ENCODE results near the gene PLA2G2D. TPM values are rescaled to one million over a fixed set of nuclear protein-coding genes. Genes with fewer than 3 reads are reported as not detected.

The PLA2G2D gene
- total RNA-seq, 2 donors from 2014 or later = not detected

GRCh38 chr1:20105856-20106255 lies 13.5 kb downstream of the PLA2G2D start:
- no peak overlapping the region for H3K4me3 ChIP-seq
- intact Hi-C loops (cut with DNase I) = no loop called here
- WGBS, 2 donors = 8% methylated on average over 1 of the region's 1 CpG
- no peak for ATAC-seq
- H3K36me3 ChIP-seq (replicated peaks in 1 of 2; ENCODE audit: insufficient read depth in 1 of 2, low read depth in 2 of 2) = no peaks in the 10 kb centered on the region
- H3K27me3 ChIP-seq = no peaks in the 10 kb centered on the region
- no peak for TF ChIP-seq POLR2A (IDR thresholded peaks at IDR 0.05)
- TF ChIP-seq, protein P1, sequence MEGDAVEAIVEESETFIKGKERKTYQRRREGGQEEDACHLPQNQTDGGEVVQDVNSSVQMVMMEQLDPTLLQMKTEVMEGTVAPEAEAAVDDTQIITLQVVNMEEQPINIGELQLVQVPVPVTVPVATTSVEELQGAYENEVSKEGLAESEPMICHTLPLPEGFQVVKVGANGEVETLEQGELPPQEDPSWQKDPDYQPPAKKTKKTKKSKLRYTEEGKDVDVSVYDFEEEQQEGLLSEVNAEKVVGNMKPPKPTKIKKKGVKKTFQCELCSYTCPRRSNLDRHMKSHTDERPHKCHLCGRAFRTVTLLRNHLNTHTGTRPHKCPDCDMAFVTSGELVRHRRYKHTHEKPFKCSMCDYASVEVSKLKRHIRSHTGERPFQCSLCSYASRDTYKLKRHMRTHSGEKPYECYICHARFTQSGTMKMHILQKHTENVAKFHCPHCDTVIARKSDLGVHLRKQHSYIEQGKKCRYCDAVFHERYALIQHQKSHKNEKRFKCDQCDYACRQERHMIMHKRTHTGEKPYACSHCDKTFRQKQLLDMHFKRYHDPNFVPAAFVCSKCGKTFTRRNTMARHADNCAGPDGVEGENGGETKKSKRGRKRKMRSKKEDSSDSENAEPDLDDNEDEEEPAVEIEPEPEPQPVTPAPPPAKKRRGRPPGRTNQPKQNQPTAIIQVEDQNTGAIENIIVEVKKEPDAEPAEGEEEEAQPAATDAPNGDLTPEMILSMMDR (IDR thresholded peaks at IDR 0.05) = no peak
- no peak overlapping the region for H3K27ac ChIP-seq
- H3K4me1 ChIP-seq = peaks cover 8% of the 10 kb centered on the region
- DNase-seq = no peak
- no peaks in the 10 kb centered on the region for H3K9me3 ChIP-seq

- H3K27me3 ChIP-seq = no peaks in the 10 kb centered on the region
- H3K36me3 ChIP-seq (replicated peaks in 1 of 2; ENCODE audit: insufficient read depth in 1 of 2, low read depth in 2 of 2) = no peaks in the 10 kb centered on the region
- DNase-seq (no peak), ATAC-seq (no peak)
- H3K4me1 ChIP-seq = no peaks in the 10 kb centered on the region
- 56 to 60% methylated on average over 1 of the region's 1 CpG for WGBS, 2 donors
- H3K9me3 ChIP-seq = no peaks in the 10 kb centered on the region
- no peak overlapping the region for H3K27ac ChIP-seq
- intact Hi-C loops (cut with DNase I) = no loop called here
- TF ChIP-seq, protein P1 (IDR thresholded peaks at IDR 0.05) = no peak
- no peak for TF ChIP-seq POLR2A (IDR thresholded peaks at IDR 0.05)
- H3K4me3 ChIP-seq = no peak overlapping the region
Observed at GRCh38 chr1:20102875-20103274, 16.5 kb downstream of the PLA2G2D start.

- Histone ChIP-seq H3K9me3 (no peaks in the 10 kb centered on the region), H3K27me3 (no peaks in the 10 kb centered on the region), H3K27ac (no peak overlapping the region), H3K4me1 (no peaks in the 10 kb centered on the region), H3K4me3 (no peak overlapping the region), H3K36me3 (replicated peaks in 1 of 2; ENCODE audit: insufficient read depth in 1 of 2, low read depth in 2 of 2) (no peaks in the 10 kb centered on the region)
- intact Hi-C loops (cut with DNase I) = no loop called here
- TF ChIP-seq, protein P1 (IDR thresholded peaks at IDR 0.05) = peak in 6 of 7 experiments; percentile 11 to 65 (median 46)
- no peak for TF ChIP-seq POLR2A (IDR thresholded peaks at IDR 0.05)
- DNase-seq = peak; percentile 17 to 25 (median 20)
- ATAC-seq = peak; percentile 62
- 28 to 33% methylated on average over 8 to 14 of the region's 14 CpGs for WGBS, 2 donors
Observed at GRCh38 chr1:20100632-20101355, 18.5 kb downstream of the PLA2G2D start.

DNA sequence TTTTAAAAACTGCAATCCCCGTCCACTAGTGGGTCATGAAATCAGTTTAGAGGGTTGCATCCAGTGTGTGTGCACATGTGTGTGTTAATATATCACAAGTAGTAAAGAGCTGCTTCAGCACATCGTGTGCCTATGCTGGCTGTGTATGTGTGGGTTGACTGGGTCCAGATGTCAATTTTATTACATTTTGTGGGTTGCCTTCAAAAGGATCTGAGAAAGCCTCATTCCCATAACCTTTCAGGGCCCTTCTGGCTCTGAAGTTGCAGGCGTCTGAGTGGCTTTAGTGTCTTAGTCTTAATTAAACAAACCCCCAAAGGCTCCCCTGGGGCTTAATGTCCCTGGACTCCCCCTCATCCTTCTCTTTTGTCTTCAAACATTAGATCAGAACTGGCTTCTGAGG lies 19.8 kb downstream of the PLA2G2D start:
- intact Hi-C loops (cut with DNase I) = no loop called here
- Histone ChIP-seq H3K27ac (no peak overlapping the region), H3K27me3 (no peaks in the 10 kb centered on the region), H3K4me1 (no peaks in the 10 kb centered on the region), H3K4me3 (no peak overlapping the region), H3K36me3 (replicated peaks in 1 of 2; ENCODE audit: insufficient read depth in 1 of 2, low read depth in 2 of 2) (no peaks in the 10 kb centered on the region), H3K9me3 (no peaks in the 10 kb centered on the region)
- ATAC-seq (no peak), DNase-seq (no peak)
- TF ChIP-seq POLR2A (IDR thresholded peaks at IDR 0.05) = no peak
- TF ChIP-seq, protein P1 (IDR thresholded peaks at IDR 0.05) = no peak
- 53 to 63% methylated on average over 3 of the region's 3 CpGs for WGBS, 2 donors

Measured in body of pancreas (tissue), 4 donors.